Right renal pelvis (tissue), 4 donors: ENCODE data around the gene PKD1L1. TPM values are rescaled to one million over a fixed set of nuclear protein-coding genes. Genes with fewer than 3 reads are reported as not detected.

Experiments
- DNase-seq, 4 donors: peaks; one replicate each; pipeline ENCODE4 v3.0.0-alpha.2; 2013; ENCODE audit warnings: low read depth in 4 of 4, low spot score in 3 of 4, missing footprints in 1 of 4
- polyA plus RNA-seq, 4 donors: library from polyadenylated mRNA; unstranded; fragments of 120-200 nt; gene quantifications; one replicate each; pipeline ENCODE4 v1.2.1, GENCODE V29; 2013; ENCODE audit not compliant: insufficient read length in 4 of 4

PKD1L1 gene
- polyA plus RNA-seq, 4 donors, result 0.06 to 0.73 (median 0.15) TPM

DNA sequence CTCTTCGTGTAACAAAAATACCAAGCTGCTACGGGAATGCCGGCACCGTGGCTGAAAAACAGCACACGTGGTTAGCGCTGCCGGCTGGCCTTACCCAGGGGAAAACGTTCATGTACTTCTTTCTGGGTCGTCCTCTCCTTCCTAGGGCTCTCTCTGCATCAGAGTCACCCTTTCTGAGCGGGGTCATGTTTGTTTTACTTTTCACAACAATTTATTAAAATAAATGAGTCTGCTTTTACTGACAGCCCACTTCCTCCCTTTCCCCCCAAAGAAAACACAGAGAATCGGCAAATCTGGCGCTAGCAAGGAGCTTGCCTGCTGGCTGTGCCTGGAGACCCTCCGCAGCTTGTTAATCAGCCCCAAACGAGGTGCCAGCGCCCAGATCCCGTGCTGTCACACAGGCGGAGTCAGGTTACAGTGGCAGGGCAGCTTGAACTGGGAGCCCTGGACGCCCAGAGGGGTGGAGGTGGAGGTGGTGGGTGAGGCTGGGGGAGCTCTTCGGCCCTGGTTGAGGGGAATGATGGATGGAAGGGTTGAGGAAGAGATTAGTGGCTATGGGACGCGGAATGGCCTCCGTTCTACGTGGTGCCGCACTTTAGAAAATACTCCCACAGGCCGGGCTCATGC is 204.2 kb downstream of the PKD1L1 start:
- DNase-seq, result no peak

DNA sequence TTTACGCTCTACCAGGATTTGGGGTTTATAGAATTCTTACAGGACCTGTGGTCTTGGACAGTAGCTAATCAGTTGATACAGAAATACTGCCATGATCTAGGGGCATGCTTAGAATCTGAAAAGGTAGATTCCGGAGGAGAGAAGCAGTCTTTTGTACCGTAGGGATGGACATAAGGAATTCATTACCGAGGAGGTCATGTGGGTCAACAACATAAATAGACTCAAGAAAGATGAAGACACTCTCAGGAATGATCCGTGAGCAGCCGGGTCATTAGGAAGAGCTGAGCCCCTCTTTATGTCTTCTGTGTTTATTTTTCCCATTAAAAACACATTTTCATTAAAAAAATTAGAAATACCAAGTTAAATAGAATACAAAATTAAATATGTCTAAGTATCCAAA is 206.3 kb downstream of the PKD1L1 start:
- no peak for DNase-seq

DNA sequence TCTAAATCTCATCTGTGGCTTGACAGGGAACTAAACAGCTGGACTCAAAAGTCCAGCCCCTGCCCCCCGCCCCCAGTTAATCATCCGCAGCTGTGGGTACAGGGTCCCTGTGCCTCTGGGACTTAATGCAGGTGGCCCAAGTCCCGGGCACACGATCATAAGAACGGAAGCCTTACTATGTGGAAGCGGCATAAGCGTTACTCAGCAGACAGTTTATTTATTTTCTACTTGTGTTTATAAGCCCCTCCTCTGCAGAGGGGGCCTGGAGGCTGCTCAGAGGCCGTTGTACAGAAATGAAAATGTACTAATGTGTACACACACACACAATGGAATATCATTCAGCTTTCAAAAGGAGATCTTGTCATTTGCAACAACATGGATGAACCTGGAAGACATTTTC is 208.4 kb downstream of the PKD1L1 start:
- no peak for DNase-seq

DNA sequence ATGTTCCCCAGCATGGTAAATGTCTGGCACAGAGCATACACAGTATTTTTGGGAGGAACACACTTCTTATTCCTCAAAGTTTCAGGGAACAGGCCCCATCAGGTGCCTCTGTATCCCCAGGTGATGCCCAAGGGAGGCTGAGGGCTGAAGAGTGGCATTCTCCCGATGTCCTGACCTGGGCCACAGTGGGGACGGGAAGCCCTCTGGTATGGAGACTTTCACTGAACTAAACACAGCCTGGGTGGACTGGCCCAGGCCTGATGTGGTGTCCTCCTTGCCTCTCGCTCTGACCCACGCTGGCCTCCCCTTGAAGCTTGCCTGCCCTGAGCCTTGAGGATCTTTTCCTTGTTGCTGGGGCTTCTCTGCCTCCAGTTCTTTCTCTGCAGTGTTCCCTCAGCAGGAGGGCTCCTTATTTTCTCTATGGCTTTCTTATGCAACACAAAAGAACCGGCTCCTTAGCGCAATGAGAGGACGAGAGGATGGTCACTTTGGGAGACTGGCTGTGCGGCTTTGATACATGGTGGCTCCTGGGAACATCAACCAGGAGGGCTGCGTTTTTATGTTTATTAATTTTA is 208.9 kb downstream of the PKD1L1 start:
- no peak for DNase-seq

DNA sequence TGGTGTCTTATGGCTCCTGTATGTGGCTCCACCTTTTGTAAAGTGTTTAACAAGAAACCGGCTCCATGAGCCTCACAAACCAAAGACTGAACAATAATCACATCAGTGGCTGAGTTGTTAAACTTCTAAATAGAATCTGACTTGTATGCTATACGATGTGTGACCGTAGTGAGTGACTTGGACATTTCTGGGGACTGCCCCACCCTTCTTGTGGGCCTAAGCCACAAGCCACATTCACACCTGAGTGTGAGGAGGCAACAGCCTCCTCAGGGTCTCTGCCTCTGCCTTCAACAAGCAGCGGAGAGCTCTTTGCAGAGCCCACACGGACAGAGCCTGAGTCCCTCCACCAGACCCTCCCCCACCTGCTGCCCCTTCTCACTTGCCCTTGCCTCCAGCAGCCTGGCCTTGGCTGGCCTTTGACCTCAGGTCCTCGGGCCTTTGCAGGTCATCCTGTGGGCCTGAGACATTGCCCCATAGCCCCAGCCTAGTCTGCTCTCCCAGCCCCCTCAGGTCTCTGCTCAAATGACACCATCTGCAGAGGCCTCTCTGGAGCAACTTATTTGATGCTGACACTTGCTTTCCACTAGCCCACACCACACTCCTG is 209.6 kb downstream of the PKD1L1 start:
- DNase-seq, result no peak

DNA sequence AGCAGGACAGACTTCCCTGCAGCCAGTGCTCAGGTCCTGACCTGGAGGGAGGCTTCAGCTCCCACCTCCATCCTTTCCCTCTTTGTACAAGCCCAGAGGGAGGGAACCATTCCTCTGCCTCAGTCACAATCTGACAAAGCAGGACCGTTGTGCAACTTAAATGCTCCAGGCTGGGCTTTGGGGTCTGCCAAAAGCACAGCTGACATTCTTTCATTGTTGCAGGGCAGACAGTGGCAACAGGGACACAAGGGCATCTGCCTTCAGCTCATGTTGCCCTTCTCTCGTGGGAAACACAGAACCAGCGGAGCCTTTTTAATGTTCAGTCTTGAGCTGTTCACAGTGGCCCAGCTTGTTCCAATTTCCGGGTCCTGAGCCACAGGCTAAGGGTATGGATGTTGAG is 210.7 kb downstream of the PKD1L1 start:
- DNase-seq, result no peak

DNA sequence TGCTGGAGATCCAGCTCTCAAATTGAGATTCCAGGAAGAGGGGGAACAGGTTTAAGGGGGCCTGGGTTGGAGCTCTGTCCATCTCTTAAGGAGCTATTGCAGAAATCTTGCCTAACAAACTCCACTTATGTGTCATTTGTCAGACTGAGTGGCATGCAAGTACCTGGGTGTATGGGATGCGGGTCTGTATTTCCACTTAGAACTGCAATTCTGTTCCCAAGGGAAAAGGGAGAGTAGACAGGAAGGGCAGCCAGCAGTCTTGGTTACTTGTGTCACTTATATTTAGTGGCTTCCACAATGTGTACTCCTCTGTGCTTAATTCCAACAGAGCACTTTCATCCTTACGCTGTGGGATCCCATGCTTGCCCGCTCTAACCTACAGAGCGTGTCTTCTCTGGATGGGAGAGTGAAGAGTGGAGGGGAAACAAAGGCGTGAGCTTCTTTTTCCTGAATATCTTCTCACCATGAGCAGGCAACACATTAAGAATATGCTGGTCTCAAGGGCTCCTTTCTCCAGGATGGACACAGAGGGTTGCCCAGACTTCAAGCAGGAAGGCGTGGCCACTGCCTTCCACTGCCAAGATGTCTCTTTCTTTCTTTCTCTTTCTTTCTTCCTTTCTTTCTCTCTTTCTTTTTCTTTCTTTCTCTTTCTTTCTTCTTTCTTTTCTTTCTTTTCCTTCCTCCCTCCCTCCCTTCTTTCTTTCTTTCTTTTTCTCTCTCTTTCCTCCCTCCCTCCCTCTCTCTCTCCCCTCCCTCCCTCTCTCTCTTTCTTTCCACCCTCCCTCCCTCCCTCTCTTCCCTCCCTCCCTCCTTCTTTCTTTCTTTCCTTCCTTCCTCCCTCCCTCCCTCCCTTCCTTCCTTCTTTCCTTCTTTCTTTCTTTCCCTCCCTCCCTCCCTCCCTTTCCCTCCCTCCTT is 212.6 kb downstream of the PKD1L1 start:
- no peak for DNase-seq

DNA sequence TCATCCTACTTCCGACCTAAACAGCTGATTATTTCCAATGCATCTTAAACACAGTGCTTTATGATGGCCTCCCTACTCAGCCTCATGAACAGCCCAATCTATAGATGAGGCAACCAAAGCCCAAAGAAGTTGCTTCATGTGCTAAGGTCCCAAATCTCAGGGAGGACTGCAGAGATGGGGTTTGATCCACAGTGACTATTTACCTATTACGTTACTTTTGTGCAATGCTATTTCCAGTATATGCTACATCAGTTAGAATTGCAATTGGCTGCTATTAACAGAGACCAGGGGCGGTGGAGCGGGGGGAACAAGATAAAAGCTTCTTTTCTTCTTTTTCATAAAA is 213.3 kb downstream of the PKD1L1 start:
- DNase-seq, result no peak

DNA sequence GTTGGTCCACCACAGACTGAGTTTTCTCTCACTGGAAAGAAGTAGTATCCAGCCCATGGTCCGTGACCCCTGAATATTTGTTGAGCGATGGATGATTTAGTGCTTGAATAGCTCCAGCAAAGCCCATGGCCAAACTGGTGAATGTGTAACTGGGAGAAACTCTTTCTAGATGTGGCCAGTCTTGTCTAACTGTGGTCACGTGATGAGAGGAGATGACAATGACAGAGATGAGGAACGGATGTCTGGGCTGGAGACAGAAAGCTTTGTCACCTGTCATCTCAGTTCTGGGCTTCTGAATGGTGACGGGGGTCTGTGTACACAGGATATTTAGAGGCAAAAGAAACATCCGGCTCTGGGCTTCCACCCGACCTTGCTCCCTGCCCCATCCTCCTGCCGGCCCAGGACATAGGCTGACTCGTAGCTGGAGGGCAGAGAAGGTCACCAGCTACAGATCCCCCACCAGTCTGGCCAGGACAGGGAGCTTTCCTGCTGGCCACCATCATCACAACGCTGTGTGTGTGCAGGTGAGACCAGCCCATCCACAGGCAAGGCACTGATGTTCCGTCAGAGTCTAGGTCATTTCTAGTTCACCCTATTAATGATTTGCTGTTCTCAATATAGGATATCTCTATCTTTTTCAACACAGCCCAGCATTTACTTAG is 213.8 kb downstream of the PKD1L1 start:
- no peak for DNase-seq

DNA sequence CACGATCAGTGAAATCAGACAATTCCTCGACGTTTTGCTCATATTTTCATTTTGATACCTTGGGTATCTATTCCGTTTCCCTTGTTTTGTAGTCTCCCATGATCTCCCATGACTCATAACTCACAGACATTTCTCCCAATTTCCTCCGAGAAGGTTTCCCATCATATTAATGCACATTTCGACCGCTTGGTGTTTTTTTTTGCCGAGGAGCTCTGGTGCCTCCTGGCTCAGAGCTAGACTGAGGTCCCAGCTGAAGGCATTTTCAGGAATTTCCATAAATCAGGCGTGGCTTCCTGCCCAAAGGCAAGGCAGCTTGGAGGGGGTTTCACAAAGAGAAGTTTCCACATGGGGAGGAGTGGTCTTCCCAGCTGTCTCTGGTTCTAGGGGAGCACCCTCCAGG is 218.1 kb downstream of the PKD1L1 start:
- no peak for DNase-seq

DNA sequence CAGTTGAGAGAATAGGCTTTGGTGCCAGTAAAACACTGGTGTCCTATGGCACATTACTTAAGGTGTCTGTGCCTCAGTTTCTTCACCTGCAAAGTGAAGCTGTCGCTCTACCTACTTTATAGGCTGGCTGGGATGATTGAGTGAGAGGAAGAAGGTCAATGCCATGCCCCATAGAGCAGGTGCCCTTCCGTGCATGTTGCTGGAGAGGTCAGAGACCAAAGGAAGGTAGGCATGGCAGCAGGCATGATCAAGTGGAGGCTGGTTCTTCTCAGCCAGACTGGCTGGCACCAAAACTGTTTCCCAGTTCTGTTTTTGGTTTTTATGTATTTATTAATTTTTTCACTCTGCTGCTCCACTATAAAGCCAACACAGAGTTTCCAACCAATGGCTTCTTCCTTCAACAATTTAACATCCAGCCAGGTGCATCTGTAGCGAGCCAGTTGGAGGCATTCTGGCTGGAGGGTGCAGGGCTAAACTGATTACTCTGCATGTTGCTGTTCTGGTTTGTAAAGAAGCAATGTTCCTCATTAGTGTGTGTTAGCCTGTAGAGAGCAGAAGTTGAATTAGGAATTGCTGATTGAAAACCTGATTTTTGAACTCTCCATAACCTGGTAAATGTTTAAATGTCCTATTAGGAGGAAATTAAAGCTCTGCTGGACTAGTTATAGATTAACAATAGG is 222.1 kb downstream of the PKD1L1 start:
- no peak for DNase-seq

DNA sequence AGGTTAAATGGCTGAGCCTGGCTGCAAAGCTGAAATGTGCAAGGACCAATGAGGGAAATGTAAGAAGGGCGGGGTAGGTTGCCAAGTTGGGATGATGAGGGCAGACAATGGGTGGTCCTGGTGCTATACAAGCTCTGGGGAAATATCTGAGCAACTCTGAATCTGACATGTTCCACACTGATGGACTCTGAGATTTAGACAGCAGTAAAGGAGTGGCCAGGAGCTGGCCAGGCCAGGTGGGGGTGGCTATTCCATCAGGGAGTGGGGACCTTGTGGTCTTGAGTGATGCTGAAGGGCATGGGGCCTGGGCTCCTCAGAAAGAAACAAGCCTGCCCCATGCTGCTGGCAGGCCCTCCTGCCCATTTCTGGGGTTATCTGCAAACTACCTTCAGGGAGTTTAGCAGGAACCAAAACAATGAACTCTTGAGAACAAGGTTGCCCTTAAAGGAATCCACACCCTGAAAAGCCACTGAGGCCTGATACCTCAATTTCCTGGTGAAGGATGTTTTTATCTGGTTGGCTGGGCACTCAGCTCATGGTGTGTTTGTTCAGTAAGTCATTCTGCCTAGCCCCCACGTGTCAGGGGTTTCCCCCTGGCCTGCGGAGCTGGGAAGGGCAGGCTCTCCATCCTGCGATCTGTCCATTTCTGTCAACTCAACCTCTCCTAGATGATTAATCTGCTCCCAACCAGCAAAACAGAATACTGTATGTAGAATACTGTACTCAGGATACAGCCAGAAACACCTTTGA is 223.1 kb downstream of the PKD1L1 start:
- no peak for DNase-seq

Other genes with a start within 250 kb of the PKD1L1 start
- gene HUS1, start 31.1 kb upstream of the PKD1L1 start, polyA plus RNA-seq, result 10 to 100 TPM; 17.7 to 24.3 (median 22.4) TPM
- gene SUN3, start 80.6 kb upstream of the PKD1L1 start, polyA plus RNA-seq, result under 1 TPM in 2 of 4 donors, not detected in 2; 0.29 to 0.44 TPM
- gene C7orf57, start 87.1 kb upstream of the PKD1L1 start, polyA plus RNA-seq, result under 1 TPM; 0.58 to 0.90 (median 0.69) TPM
- 10 to 100 TPM in 3 of 4 donors, 1 to 10 TPM in 1; 9.1 to 15.2 (median 12.3) TPM for gene UPP1, start 140.8 kb upstream of the PKD1L1 start, polyA plus RNA-seq
- gene ABCA13, start 223.0 kb upstream of the PKD1L1 start, polyA plus RNA-seq, result 1 to 10 TPM in 1 of 4 donors, under 1 TPM in 3; 0.76 to 1.0 (median 0.96) TPM